IPS-NIHi7 (cell line): ENCODE measurements around the gene ADH1B.
"Not testable (repeated sequence)": the region's sequence is repeated elsewhere in the genome, so short reads cannot be mapped to it uniquely, and the experiment has no call there.

Experiments
- DNase-seq: peaks from one replicate; pipeline ENCODE4 v3.0.0; 2012; ENCODE audit warnings: mixed read lengths; ENCODE audit errors: extremely low spot score

The ADH1B gene

GRCh38 chr4:99321241-99322191, at the start of gene ADH1B:
TSS of gene ADH1B (minus strand) at chr4:99321401. CDS start at chr4:99321331, 70 bp downstream.
- DNase-seq, result peak; percentile 15

GRCh38 chr4:99367817-99368216, 46.6 kb upstream of the ADH1B start:
- DNase-seq, result not testable (repeated sequence)

- no peak for DNase-seq
These were observed 45.3 kb upstream of the ADH1B start for GRCh38 chr4:99366491-99366890.

GRCh38 chr4:99362768-99363167, 41.6 kb upstream of the ADH1B start:
- DNase-seq, result no peak

GRCh38 chr4:99361899-99362275, 40.7 kb upstream of the ADH1B start:
- no peak for DNase-seq

- DNase-seq, result no peak
These were observed 40.2 kb upstream of the ADH1B start for GRCh38 chr4:99361268-99361898.

GRCh38 chr4:99359480-99360204, 38.4 kb upstream of the ADH1B start:
- no peak for DNase-seq

GRCh38 chr4:99357948-99358347, 36.7 kb upstream of the ADH1B start:
- no peak for DNase-seq

GRCh38 chr4:99356992-99357391, 35.8 kb upstream of the ADH1B start:
- DNase-seq, result no peak

GRCh38 chr4:99356149-99356548, 34.9 kb upstream of the ADH1B start:
- DNase-seq, result not testable (repeated sequence)

- DNase-seq, result no peak
These were observed 31.7 kb upstream of the ADH1B start, which contains the start of gene ADH1C for GRCh38 chr4:99352602-99353537. TSS of gene ADH1C (minus strand) at chr4:99352746. CDS start at chr4:99352675, 71 bp downstream.

- DNase-seq, result no peak
These were observed 30.3 kb upstream of the ADH1B start for GRCh38 chr4:99351487-99351886.

GRCh38 chr4:99349338-99349737, 28.1 kb upstream of the ADH1B start:
- DNase-seq, result no peak

GRCh38 chr4:99342624-99343023, 21.4 kb upstream of the ADH1B start:
- DNase-seq, result not testable (repeated sequence)

GRCh38 chr4:99341426-99341825, 20.2 kb upstream of the ADH1B start:
- DNase-seq, result no peak

GRCh38 chr4:99339172-99339571, 18.0 kb upstream of the ADH1B start:
- DNase-seq, result no peak

- no peak for DNase-seq
These were observed 15.4 kb upstream of the ADH1B start for GRCh38 chr4:99336553-99336952.

- DNase-seq, result no peak
These were observed 13.7 kb upstream of the ADH1B start for GRCh38 chr4:99334880-99335279.

GRCh38 chr4:99330648-99331047, 9.4 kb upstream of the ADH1B start:
- DNase-seq, result no peak

GRCh38 chr4:99329876-99330275, 8.7 kb upstream of the ADH1B start:
- DNase-seq, result no peak

GRCh38 chr4:99324979-99325378, 3.8 kb upstream of the ADH1B start:
- no peak for DNase-seq
